Measurements from ENCODE around the gene TIMM9. TPM values are rescaled to one million over a fixed set of nuclear protein-coding genes. Genes with fewer than 3 reads are reported as not detected.
"Not testable (repeated sequence)": the region's sequence is repeated elsewhere in the genome, so short reads cannot be mapped to it uniquely, and the experiment has no call there.

TIMM9 gene
- total and polyA plus RNA-seq, 2 donors: 37.2 to 44.0 TPM

DNA sequence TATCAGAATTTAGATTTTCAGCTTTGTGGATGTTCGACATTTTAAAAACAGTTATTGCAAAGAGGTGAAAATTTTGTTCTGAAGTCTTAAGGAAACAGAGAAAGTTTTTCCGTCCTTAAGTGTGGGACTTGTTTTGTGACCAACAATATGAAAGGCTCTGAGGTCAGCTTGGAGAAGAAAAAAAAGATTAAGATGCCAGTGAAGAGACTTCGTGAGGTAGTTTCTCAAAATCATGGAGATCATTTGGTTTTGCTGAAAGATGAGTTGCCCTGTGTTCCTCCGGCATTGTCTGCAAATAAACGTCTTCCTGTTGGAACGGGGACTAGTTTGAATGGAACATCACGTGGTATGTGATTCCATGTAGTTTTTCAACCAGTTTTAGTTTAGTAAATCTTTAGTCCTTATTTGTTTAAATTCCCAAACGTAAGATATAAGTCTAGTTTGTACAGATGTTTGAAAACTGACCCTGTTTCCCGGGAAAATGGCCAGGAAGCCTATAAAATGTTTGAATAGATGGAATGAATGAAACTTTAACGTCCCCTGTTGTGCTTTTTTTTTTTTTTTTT lies 870 bp upstream of the TIMM9 start:
- no peaks in the 10 kb centered on the region for H3K36me3 ChIP-seq (ENCODE audit: insufficient read depth)
- DNase-seq (ENCODE audit: extremely low spot score): peak; percentile 7
- H3K4me1 ChIP-seq (ENCODE audit: insufficient read depth): no peaks in the 10 kb centered on the region
- peak overlapping the region; percentile 41 for H3K27ac ChIP-seq (ENCODE audit: low read depth)
- under 1% methylated on average over 10 of the region's 10 CpGs for WGBS
- H3K4me3 ChIP-seq (ENCODE audit: low read depth, low read length): peak overlapping the region; percentile 66

DNA sequence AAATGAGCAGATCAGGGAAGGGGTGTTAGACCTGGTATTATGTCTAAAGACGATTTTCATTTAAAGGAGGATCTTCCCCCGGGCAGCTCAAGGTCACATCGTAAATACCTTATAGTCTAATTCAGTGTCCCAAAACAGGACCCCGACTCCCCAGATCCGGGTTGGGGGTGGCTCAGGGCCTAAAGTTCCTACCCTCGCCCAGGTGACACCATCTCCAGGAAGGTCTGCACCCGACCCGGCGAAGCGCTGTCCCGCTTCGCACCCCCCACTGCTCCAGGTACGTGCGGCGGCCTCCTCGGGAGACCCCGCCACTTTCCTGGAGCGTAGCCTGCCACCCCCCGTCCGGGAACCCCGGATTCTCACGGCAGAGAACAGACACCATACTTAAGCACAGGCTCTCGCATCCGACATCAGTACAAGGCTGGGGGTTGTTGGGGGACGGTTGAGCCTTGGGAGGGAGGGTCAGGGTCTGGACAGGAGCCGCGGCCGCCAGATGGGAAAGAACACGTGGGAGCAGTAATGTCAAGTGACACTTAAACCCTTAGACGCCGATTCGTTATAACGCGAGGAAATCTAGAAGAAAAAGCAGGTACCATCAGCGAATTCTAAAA lies 556 bp downstream of the TIMM9 start:
- peak overlapping the region; percentile 64 for H3K27ac ChIP-seq (ENCODE audit: low read depth)
- WGBS: under 1% methylated on average over 35 of the region's 35 CpGs
- no peaks in the 10 kb centered on the region for H3K4me1 ChIP-seq (ENCODE audit: insufficient read depth)
- H3K36me3 ChIP-seq (ENCODE audit: insufficient read depth): no peaks in the 10 kb centered on the region
- no peak for DNase-seq (ENCODE audit: extremely low spot score)
- peak overlapping the region; percentile 66 for H3K4me3 ChIP-seq (ENCODE audit: low read depth, low read length)

DNA sequence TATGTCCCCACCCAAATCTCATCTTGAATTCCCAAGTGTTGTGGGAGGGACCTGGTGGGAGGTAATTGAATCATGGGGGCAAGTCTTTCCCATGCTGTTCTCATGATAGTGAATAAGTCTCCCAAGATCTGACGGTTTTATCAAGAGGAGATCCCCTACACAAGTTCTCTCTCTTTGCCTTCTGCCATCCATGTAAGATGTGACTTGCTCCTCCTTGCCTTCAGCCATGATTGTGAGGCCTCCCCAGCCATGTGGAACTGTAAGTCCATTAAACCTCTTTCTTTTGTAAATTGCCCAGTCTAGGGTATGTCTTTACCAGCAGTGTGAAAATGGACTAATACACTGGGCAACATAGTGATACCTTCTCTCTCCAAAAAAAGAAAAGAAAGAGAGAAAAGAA lies 10.4 kb downstream of the TIMM9 start:
- not testable (repeated sequence) for H3K4me1 ChIP-seq (ENCODE audit: insufficient read depth); H3K27ac ChIP-seq (ENCODE audit: low read depth); DNase-seq (ENCODE audit: extremely low spot score); H3K4me3 ChIP-seq (ENCODE audit: low read depth, low read length); H3K36me3 ChIP-seq (ENCODE audit: insufficient read depth)
- WGBS: 91% methylated on average over 1 of the region's 1 CpG

DNA sequence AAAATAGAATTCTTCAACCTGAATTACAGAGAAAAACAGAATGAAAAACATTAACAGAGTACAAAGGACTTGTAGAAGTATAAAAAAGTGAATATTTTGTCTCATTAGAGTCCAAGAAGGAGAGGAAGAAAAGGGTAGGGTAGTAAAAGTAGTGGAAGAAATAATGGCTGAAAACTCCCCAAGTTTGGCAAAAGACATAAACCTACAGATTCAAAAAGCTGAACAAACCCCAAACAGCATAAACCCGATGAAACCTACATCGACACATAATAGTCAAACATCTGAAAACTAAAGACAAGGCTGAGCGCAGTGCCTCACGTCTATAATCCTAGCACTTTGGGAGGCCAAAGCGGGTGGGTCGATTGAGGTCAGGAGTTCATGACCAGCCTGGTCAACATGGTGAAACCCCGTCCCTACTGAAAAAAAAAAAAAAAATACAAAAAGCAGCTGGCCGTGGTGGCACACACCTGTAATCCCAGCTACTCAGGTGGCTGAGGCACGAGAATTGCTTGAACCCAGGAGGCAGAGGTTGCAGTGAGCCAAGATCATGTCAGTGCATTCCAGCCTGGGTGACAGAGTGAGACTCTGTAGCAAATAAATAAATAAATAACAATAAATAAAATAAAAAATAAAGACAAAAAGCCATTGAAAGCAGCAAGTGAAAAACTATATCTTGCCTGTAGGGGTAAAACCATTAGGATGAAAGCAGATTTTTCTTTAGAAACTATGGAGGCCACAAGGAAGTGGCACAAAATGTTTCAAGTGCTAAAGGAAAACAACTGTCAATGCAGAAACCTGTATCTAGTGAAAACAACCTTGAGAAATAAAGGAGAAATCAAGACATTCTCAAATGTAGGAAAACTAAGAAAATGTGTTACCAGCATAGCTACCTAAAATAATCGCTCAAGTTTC lies 11.4 kb downstream of the TIMM9 start:
- no peak for DNase-seq (ENCODE audit: extremely low spot score)
- Histone ChIP-seq H3K27ac (ENCODE audit: low read depth) (no peak overlapping the region), H3K4me3 (ENCODE audit: low read depth, low read length) (no peak overlapping the region), H3K4me1 (ENCODE audit: insufficient read depth) (no peaks in the 10 kb centered on the region), H3K36me3 (ENCODE audit: insufficient read depth) (peaks cover 2% of the 10 kb centered on the region)
- WGBS: 96% methylated on average over 10 of the region's 10 CpGs

DNA sequence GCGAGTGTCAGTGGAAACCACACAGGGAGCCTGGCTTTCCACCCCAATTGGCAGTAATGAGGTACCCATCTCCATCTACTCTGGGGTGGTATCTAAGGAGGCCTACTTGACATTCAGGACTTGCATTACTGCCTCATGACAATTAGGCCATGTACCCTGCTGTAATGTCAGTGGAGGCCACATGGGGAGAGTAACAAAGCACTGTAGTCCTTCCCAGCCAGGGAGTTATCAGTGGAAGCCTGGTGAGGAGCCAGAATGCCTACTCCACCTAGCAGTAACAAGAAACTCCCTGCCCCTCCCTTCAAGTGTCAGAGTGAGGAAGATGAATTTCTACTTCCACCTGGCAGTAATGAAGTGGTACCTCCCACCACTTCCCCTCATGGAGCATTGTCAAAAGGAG lies 12.5 kb downstream of the TIMM9 start:
- 98% methylated on average over 1 of the region's 1 CpG for WGBS
- no peak for DNase-seq (ENCODE audit: extremely low spot score)
- H3K4me1 ChIP-seq (ENCODE audit: insufficient read depth): no peaks in the 10 kb centered on the region
- no peak overlapping the region for H3K4me3 ChIP-seq (ENCODE audit: low read depth, low read length)
- peaks cover 2% of the 10 kb centered on the region for H3K36me3 ChIP-seq (ENCODE audit: insufficient read depth)
- no peak overlapping the region for H3K27ac ChIP-seq (ENCODE audit: low read depth)

DNA sequence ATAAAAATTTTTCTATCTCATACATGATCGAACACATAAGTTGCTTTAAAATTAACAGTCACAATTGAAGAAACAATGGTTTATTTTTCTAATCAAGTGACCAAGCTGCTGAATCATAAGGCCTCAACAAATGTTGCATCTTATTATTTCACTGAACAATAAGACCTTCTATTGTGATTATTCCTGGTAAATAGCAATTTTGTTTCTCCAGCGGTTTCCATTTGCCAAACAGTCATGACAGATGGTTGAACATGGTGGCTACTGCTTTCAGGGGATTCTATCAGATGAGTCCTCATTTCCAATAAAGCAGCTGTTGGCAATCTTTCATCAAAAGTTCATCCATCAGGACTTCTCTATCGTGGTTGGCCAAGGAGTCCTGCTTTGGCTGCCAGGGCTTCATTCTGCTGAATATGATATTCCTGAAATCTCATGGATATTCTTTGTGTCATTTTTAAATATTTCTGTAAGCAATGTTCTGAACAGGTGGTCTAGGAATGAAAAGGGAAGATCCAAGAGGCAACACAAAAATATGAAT lies 18.6 kb downstream of the TIMM9 start:
- DNase-seq (ENCODE audit: extremely low spot score): no peak
- Histone ChIP-seq H3K27ac (ENCODE audit: low read depth) (no peak overlapping the region), H3K36me3 (ENCODE audit: insufficient read depth) (peaks cover 2% of the 10 kb centered on the region), H3K4me1 (ENCODE audit: insufficient read depth) (no peaks in the 10 kb centered on the region), H3K4me3 (ENCODE audit: low read depth, low read length) (no peak overlapping the region)
- WGBS: 88% methylated on average over 3 of the region's 3 CpGs

DNA sequence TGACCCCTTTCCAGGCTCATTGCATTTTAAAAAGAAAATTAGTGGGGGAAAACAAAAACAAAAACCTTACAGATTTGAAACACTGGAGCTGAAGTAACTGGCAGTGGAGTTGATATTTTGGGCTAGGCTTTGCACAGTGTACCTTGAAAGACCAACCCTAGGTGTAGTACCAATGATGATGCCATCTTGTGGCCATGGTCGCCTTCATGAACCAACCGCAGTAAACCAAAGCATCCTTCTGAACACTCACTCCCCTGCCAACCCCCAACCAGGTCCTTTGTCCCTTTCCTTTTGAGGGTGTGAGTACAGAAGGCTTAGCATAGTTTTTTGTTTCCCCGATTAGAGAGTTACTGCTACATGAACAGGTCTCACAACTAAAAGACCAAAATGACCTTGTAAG lies 25.7 kb downstream of the TIMM9 start:
- H3K4me1 ChIP-seq (ENCODE audit: insufficient read depth): no peaks in the 10 kb centered on the region
- 92% methylated on average over 3 of the region's 3 CpGs for WGBS
- no peaks in the 10 kb centered on the region for H3K36me3 ChIP-seq (ENCODE audit: insufficient read depth)
- H3K4me3 ChIP-seq (ENCODE audit: low read depth, low read length): no peak overlapping the region
- DNase-seq (ENCODE audit: extremely low spot score): no peak
- no peak overlapping the region for H3K27ac ChIP-seq (ENCODE audit: low read depth)

DNA sequence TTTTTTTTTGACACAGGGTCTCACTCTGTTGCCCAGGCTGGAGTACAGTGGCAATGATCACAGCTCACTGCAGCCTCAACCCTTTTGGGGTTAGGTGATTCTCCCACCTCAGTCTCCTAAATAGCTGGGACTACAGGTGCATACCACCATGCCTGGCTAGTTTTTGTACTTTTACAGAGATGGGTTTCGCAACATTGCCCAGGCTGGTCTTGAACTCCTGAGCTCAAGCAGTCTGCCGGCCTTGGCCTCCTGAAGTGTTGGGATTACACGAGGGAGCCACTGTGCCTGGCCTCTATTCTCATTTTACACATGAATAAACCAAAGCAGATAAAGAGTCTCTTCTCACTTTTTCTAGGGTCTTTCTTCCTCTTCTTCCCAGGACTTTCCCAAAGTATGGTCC lies 28.4 kb downstream of the TIMM9 start:
- H3K36me3 ChIP-seq (ENCODE audit: insufficient read depth): no peaks in the 10 kb centered on the region
- no peaks in the 10 kb centered on the region for H3K4me1 ChIP-seq (ENCODE audit: insufficient read depth)
- DNase-seq (ENCODE audit: extremely low spot score): no peak
- no peak overlapping the region for H3K27ac ChIP-seq (ENCODE audit: low read depth)
- H3K4me3 ChIP-seq (ENCODE audit: low read depth, low read length): no peak overlapping the region
- 90% methylated on average over 3 of the region's 3 CpGs for WGBS

DNA sequence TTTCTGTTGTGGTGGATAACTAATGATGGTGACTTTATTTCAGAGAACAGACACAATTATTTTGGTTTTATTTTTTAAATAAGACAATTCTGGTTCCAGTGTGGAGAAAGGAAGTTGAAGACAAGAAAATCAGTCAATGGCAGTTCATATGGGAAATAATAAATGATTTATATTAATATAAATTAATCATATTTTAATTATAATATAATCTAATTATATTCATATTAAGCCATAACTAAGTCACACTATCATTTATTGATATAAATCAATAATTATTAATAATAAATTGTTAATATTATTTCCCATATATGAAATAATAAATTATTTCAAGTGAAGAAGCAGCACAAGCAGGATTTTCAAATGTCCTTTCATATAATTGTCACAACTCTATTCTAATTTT lies 28.8 kb downstream of the TIMM9 start:
- H3K36me3 ChIP-seq (ENCODE audit: insufficient read depth): no peaks in the 10 kb centered on the region
- H3K4me3 ChIP-seq (ENCODE audit: low read depth, low read length): no peak overlapping the region
- no peak overlapping the region for H3K27ac ChIP-seq (ENCODE audit: low read depth)
- no peak for DNase-seq (ENCODE audit: extremely low spot score)
- no peaks in the 10 kb centered on the region for H3K4me1 ChIP-seq (ENCODE audit: insufficient read depth)

DNA sequence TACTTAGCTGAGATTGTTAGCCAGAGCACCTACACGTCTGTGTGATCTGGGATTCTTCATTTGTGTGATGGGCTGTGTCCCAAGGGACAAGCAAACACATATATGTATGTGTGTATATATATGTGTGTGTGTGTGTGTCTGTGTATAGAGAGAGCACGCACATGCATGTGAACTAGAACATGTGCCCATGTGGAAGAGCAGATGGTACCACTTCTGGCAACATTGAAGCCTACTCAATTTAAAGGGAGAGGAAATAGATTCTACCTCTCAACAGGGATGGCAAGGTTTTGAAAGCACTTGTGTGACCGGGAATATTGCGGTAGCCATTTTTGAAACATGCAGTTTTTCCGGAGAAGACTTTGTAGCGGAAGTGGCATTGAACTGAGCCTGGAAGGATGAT lies 30.2 kb downstream of the TIMM9 start:
- WGBS: 95% methylated on average over 6 of the region's 6 CpGs
- H3K36me3 ChIP-seq (ENCODE audit: insufficient read depth): no peaks in the 10 kb centered on the region
- no peaks in the 10 kb centered on the region for H3K4me1 ChIP-seq (ENCODE audit: insufficient read depth)
- no peak overlapping the region for H3K27ac ChIP-seq (ENCODE audit: low read depth)
- DNase-seq (ENCODE audit: extremely low spot score): no peak
- H3K4me3 ChIP-seq (ENCODE audit: low read depth, low read length): no peak overlapping the region

DNA sequence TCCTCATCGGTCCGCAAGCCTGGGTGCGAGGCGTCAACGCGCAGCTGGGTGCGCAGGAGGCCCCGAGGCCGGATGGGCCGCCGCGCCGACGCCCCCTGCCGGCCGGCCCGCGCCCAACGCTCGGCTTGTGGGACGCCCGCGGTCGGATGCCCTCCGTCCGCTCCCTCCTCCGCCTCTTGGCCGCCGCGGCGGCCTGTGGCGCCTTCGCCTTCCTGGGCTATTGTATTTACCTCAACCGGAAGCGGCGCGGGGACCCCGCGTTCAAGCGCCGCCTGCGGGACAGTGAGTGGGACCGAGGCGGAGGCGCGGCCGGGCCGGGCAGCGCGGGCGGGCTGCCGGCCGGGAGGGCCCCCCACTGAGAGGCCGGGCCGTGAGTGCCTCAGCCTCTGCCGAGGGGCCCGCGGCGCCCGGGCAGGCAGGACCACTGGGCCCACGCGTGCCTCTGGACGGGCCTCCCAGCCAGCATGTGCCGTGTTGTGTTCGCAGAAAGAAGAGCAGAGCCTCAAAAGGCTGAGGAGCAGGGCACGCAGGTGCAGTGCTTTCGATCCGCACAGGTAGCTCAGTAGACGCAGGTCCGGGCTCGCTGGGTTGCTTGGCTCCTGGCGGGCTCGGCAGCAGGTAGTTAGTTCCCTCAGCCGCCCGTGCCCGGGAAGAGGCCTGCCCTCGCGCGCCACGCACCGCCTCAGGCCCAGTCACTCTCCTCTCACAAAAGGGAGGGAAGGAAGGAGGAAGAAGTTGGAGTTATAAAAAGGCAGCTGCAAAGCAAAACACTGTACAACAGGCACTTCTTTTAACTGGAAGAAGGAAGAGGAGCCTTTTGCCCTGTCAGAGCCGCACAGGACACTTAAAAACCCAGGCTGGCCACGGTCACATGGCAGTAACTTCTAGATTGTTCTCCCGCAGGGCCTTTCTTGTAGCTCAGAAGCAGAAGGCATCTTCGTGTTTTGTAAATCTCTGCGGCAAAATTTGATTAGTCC lies 31.2 kb downstream of the TIMM9 start, which contains the start of gene TOMM20L:
TOMM20L (plus strand) TSS at position 119 of the 977 bp plus-strand sequence; CDS start at position 147, 28 bp downstream.
- no peaks in the 10 kb centered on the region for H3K36me3 ChIP-seq (ENCODE audit: insufficient read depth)
- H3K4me1 ChIP-seq (ENCODE audit: insufficient read depth): no peaks in the 10 kb centered on the region
- H3K4me3 ChIP-seq (ENCODE audit: low read depth, low read length): peak within 1 kb of the TSS; percentile 63
- WGBS: 8% methylated on average over 86 of the region's 86 CpGs
- no peak for DNase-seq (ENCODE audit: extremely low spot score)
- H3K27ac ChIP-seq (ENCODE audit: low read depth): peak within 1 kb of the TSS; percentile 40

DNA sequence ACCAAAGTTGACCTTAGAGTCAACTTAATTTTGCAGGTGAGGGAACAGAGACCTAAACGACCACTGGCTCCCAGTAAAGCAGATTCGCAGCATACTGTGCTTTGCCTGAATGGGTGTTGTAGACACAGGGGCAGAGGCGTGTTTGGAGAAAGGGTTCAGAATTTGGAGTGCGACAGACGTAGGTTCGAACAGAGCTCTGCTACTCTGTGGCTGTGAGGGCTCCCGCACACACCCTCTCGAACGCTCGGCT lies 31.8 kb downstream of the TIMM9 start:
- no peaks in the 10 kb centered on the region for H3K4me1 ChIP-seq (ENCODE audit: insufficient read depth)
- H3K27ac ChIP-seq (ENCODE audit: low read depth): no peak overlapping the region
- peak overlapping the region; percentile 63 for H3K4me3 ChIP-seq (ENCODE audit: low read depth, low read length)
- DNase-seq (ENCODE audit: extremely low spot score): no peak
- H3K36me3 ChIP-seq (ENCODE audit: insufficient read depth): no peaks in the 10 kb centered on the region
- 13% methylated on average over 10 of the region's 10 CpGs for WGBS

DNA sequence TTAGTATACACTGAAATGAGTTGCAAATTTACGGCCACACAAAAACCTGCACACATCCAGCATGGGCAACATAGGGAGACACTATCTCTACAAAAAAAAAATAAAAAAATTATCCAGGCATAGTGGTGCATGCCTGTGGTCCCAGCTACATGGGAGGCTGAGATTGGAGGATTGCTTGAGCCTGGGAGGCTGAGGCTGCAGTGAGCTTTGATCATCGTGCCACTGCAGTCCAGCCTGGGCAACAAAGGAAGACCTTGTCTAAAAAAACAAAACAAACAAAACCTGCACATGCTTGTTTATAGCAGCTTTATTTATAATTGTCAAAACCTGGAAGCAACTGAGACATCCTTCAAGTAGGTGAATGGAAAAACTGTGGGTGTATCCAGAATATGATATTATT lies 36.5 kb downstream of the TIMM9 start:
- 88% methylated on average over 2 of the region's 2 CpGs for WGBS
- Histone ChIP-seq H3K36me3 (ENCODE audit: insufficient read depth) (no peaks in the 10 kb centered on the region), H3K4me1 (ENCODE audit: insufficient read depth) (no peaks in the 10 kb centered on the region), H3K4me3 (ENCODE audit: low read depth, low read length) (no peak overlapping the region), H3K27ac (ENCODE audit: low read depth) (no peak overlapping the region)
- DNase-seq (ENCODE audit: extremely low spot score): no peak

Data from urinary bladder (tissue), 4 donors.